OCI-LY1 (cell line): ENCODE data around the gene CNIH2.

ENCODE experiments used
- H2AFZ ChIP-seq: fragments of 200-600 bp; sonication (generic), shearing (Covaris generic); 2 replicates; pipeline ENCODE4 v1.6.0; 2014; ENCODE audit warnings: antibody characterized with exemption, mild to moderate bottlenecking, low read length
- H3F3A ChIP-seq: fragments of 200-600 bp; sonication (generic), shearing (Covaris generic); 2 replicates; pipeline ENCODE4 v1.6.0; 2014; ENCODE audit warnings: mild to moderate bottlenecking, antibody characterized with exemption, low read length, moderate library complexity; ENCODE audit not compliant: insufficient read depth
- H3K27ac ChIP-seq: fragments of 200-600 bp; sonication (generic); 2 replicates; pipeline ENCODE4 v1.5.1; 2014; ENCODE audit warnings: low read length, mixed run types, mild to moderate bottlenecking, low read depth; ENCODE audit not compliant: poor library complexity, severe bottlenecking
- H3K27me3 ChIP-seq: fragments of 200-600 bp; sonication (generic); 2 replicates; pipeline ENCODE4 v1.6.0; 2014; ENCODE audit warnings: antibody characterized with exemption, mild to moderate bottlenecking, low read length, moderate library complexity; ENCODE audit not compliant: insufficient read depth
- H3K36me3 ChIP-seq: fragments of 200-600 bp; sonication (generic); 2 replicates; pipeline ENCODE4 v1.6.1; 2014; ENCODE audit warnings: mild to moderate bottlenecking, antibody characterized with exemption, low read length, moderate library complexity, mixed read lengths; ENCODE audit not compliant: insufficient read depth
- H3K4me1 ChIP-seq: fragments of 200-600 bp; sonication (generic); 2 replicates; pipeline ENCODE4 v1.5.1; 2014; ENCODE audit warnings: mild to moderate bottlenecking, low read length, moderate library complexity; ENCODE audit not compliant: insufficient read depth, severe bottlenecking
- H3K4me2 ChIP-seq: fragments of 200-600 bp; sonication (generic), shearing (Covaris generic); 2 replicates; pipeline ENCODE4 v1.6.1; 2014; ENCODE audit warnings: low read length
- H3K4me3 ChIP-seq: fragments of 200-600 bp; sonication (generic); 2 replicates; pipeline ENCODE4 v1.5.1; 2014; ENCODE audit warnings: low read length, low read depth, mild to moderate bottlenecking, mixed read lengths; ENCODE audit not compliant: poor library complexity, severe bottlenecking
- H3K79me2 ChIP-seq: fragments of 200-600 bp; shearing (Covaris generic); 2 replicates; pipeline ENCODE4 v1.6.1; 2016; ENCODE audit warnings: mixed run types, low read length, mixed read lengths; ENCODE audit not compliant: insufficient read depth
- H3K9ac ChIP-seq: fragments of 200-600 bp; sonication (generic), shearing (Covaris generic); 2 replicates; pipeline ENCODE4 v1.6.1; 2014; ENCODE audit warnings: mild to moderate bottlenecking, low read length, mixed read lengths
- H3K9me2 ChIP-seq: fragments of 200-600 bp; sonication (generic), shearing (Covaris generic); 2 replicates; pipeline ENCODE4 v1.6.1; 2014; ENCODE audit warnings: low read depth, mild to moderate bottlenecking, low read length, mixed read lengths
- H3K9me3 ChIP-seq: fragments of 200-600 bp; shearing (Covaris generic); 2 replicates; pipeline ENCODE4 v1.6.1; 2014; ENCODE audit warnings: low read length, mixed read lengths
- H4K20me1 ChIP-seq: fragments of 200-600 bp; sonication (generic), shearing (Covaris generic); 2 replicates; pipeline ENCODE4 v1.6.0; 2016; ENCODE audit warnings: mild to moderate bottlenecking, low read length; ENCODE audit not compliant: insufficient read depth
- CTCF ChIP-seq: fragments of 200-600 bp; sonication (generic), shearing (Covaris generic); IDR thresholded peaks from 2 replicates; pipeline ENCODE4 v1.5.1; 2017; ENCODE audit warnings: mild to moderate bottlenecking, antibody characterized with exemption, low read length, moderate library complexity, mixed read lengths
- EZH2 ChIP-seq: fragments of 200-600 bp; sonication (generic), shearing (Covaris generic); IDR thresholded peaks from 2 replicates; pipeline ENCODE4 v1.8.0; 2017; ENCODE audit warnings: borderline replicate concordance, mixed run types, mild to moderate bottlenecking, antibody characterized with exemption, low read length, moderate library complexity, mixed read lengths

The CNIH2 gene

GRCh38 chr11:66314186-66314501, 36.2 kb downstream of the CNIH2 start:
- Histone ChIP-seq H3K4me3 (no peak overlapping the region), H3K4me2 (no peak overlapping the region), H3K27ac (no peak overlapping the region), H3F3A (no peaks in the 10 kb centered on the region), H3K4me1 (peaks cover 40% of the 10 kb centered on the region), H2AFZ (no peak overlapping the region), H3K9me2 (no peaks in the 10 kb centered on the region), H4K20me1 (no peaks in the 10 kb centered on the region), H3K9ac (no peak overlapping the region), H3K36me3 (no peaks in the 10 kb centered on the region), H3K79me2 (no peaks in the 10 kb centered on the region), H3K9me3 (no peaks in the 10 kb centered on the region), H3K27me3 (no peaks in the 10 kb centered on the region)
- no peak for TF ChIP-seq EZH2
- TF ChIP-seq CTCF = no peak

GRCh38 chr11:66314561-66315497, 36.9 kb downstream of the CNIH2 start:
- TF ChIP-seq CTCF (no peak), EZH2 (no peak)
- Histone ChIP-seq H3K27me3 (no peaks in the 10 kb centered on the region), H3K36me3 (no peaks in the 10 kb centered on the region), H3K4me1 (peaks cover 40% of the 10 kb centered on the region), H3K4me3 (no peak overlapping the region), H4K20me1 (no peaks in the 10 kb centered on the region), H3K79me2 (no peaks in the 10 kb centered on the region), H2AFZ (no peak overlapping the region), H3K27ac (no peak overlapping the region), H3K9me3 (no peaks in the 10 kb centered on the region), H3F3A (no peaks in the 10 kb centered on the region), H3K9me2 (no peaks in the 10 kb centered on the region), H3K4me2 (no peak overlapping the region), H3K9ac (no peak overlapping the region)

GRCh38 chr11:66315498-66315885, 37.5 kb downstream of the CNIH2 start:
- H3K4me1 ChIP-seq = peaks cover 40% of the 10 kb centered on the region

More at GRCh38 chr11:66315498-66315885, 37.5 kb downstream of the CNIH2 start:
- no peak overlapping the region for H3K4me3 ChIP-seq
- no peak overlapping the region for H3K27ac ChIP-seq
- no peaks in the 10 kb centered on the region for H3K27me3 ChIP-seq
- no peaks in the 10 kb centered on the region for H3K9me2 ChIP-seq
- no peak overlapping the region for H2AFZ ChIP-seq
- no peaks in the 10 kb centered on the region for H3K79me2 ChIP-seq
- H3F3A ChIP-seq = no peaks in the 10 kb centered on the region
- no peaks in the 10 kb centered on the region for H3K9me3 ChIP-seq
- no peak for TF ChIP-seq CTCF
- no peak for TF ChIP-seq EZH2
- no peaks in the 10 kb centered on the region for H4K20me1 ChIP-seq
- H3K36me3 ChIP-seq = no peaks in the 10 kb centered on the region
- H3K4me2 ChIP-seq = no peak overlapping the region
- H3K9ac ChIP-seq = no peak overlapping the region
